Measurements from ENCODE around the gene NDUFC2. TPM values are rescaled to one million over a fixed set of nuclear protein-coding genes. Genes with fewer than 3 reads are reported as not detected.

Gene NDUFC2
- total and polyA plus RNA-seq, 2 of the 8 experiments (the other 6 are each of a cell fraction or from before 2014, with no cell fraction given) = 216 to 356 TPM

- Histone ChIP-seq H2AK5ac (ENCODE audit: low read depth, low read length) (no peak overlapping the region), H3K27ac (ENCODE audit: low read depth, low read length) (no peak overlapping the region), H2BK120ac (replicated peaks; ENCODE audit: low read depth, low read length) (no peak overlapping the region), H2BK5ac (ENCODE audit: low read depth, low read length) (no peak overlapping the region), H2BK20ac (ENCODE audit: low read length) (no peak overlapping the region), H3K79me2 (ENCODE audit: control insufficient read depth in 1 of 2, insufficient read depth in 2 of 2, low read length in 2 of 2) (no peaks in the 10 kb centered on the region), H3K4me3 (ENCODE audit: extremely low read depth in 1 of 4, insufficient read depth in 2 of 4, low read depth in 3 of 4, low read length in 4 of 4) (no peak overlapping the region), H4K91ac (replicated peaks; ENCODE audit: insufficient read length, low read length) (no peak overlapping the region), H3K27me3 (replicated peaks in 1 of 4; ENCODE audit: control insufficient read depth in 3 of 4, extremely low read depth in 1 of 4, insufficient read depth in 3 of 4, low read length in 3 of 4) (no peaks in the 10 kb centered on the region), H2BK12ac (ENCODE audit: low read depth, low read length) (no peak overlapping the region), H4K20me1 (replicated peaks in 1 of 2; ENCODE audit: control insufficient read depth in 1 of 2, insufficient read depth in 2 of 2, low read length in 2 of 2) (no peaks in the 10 kb centered on the region), H3K18ac (ENCODE audit: extremely low read depth, low read length) (no peak overlapping the region), H3K56ac (replicated peaks; ENCODE audit: insufficient read length, low read depth, low read length) (no peak overlapping the region), H3K36me3 (ENCODE audit: control insufficient read depth in 2 of 4, insufficient read depth in 4 of 4, low read length in 3 of 4) (peaks cover 2 to 40% (median 12%) of the 10 kb centered on the region in 4 experiments; a peak in 7 of 8 replicates), H3K9ac (replicated peaks in 1 of 4; ENCODE audit: extremely low read depth in 1 of 4, low read depth in 3 of 4, low read length in 3 of 4) (no peak overlapping the region), H4K8ac (ENCODE audit: extremely low read depth, insufficient read depth, low read length) (no peak overlapping the region), H2BK15ac (ENCODE audit: low read length) (no peak overlapping the region), H3K79me1 (ENCODE audit: low read depth, low read length) (no peaks in the 10 kb centered on the region), H3K23me2 (ENCODE audit: low read depth, low read length) (no peaks in the 10 kb centered on the region), H3K9me3 (ENCODE audit: insufficient read depth in 2 of 2, low read depth in 1 of 2, low read length in 1 of 2) (no peaks in the 10 kb centered on the region), H3K4me2 (ENCODE audit: insufficient read depth in 1 of 2, low read depth in 2 of 2, low read length in 2 of 2) (no peak overlapping the region), H3K23ac (ENCODE audit: insufficient read length) (no peak overlapping the region), H3K4ac (replicated peaks; ENCODE audit: insufficient read length, low read depth, low read length) (no peak overlapping the region), H3K14ac (ENCODE audit: insufficient read length) (no peak overlapping the region), H2AFZ (ENCODE audit: low read length) (no peak overlapping the region), H3K4me1 (replicated peaks in 1 of 4; ENCODE audit: control insufficient read depth in 3 of 4, insufficient read depth in 4 of 4, low read length in 3 of 4) (no peaks in the 10 kb centered on the region), H4K5ac (ENCODE audit: insufficient read length, low read depth, low read length) (no peak overlapping the region)
- POLR2A ChIA-PET (ENCODE audit: partially characterized antibody) = interaction anchor here (0.8 kb wide), 1 partner anchor 21 kb away, joined by 4 read pairs; the partner anchor contains the start of gene NDUFC2
- CTCF ChIA-PET (ENCODE audit: partially characterized antibody) = no interaction called here
- no peak for FAIRE-seq
- 70% methylated on average over 5 of the region's 5 CpGs; no CpG with 5 or more reads in 1 of the 2 experiments for WGBS, 2 experiments (ENCODE audit: extremely low coverage in 1 of 2, insufficient coverage in 1 of 2, insufficient read length in 1 of 2, insufficient replicate concordance in 2 of 2, low coverage in 1 of 2, low lambda C conversion rate in 2 of 2, missing lambda C conversion rate in 1 of 2)
- no peak for DNase-seq (ENCODE audit: low read depth in 1 of 2, low spot score in 2 of 2)
- TF ChIP-seq ASH2L (IDR thresholded peaks at IDR 0.05; ENCODE audit: low read length) = no peak
- TF ChIP-seq ATF3 (IDR thresholded peaks at IDR 0.05; ENCODE audit: insufficient read depth, low read depth, low read length) = no peak
Observed at GRCh38 chr11:78100261-78100660, 20.6 kb upstream of the NDUFC2 start.

All from H1 (cell line).